GM12874 (cell line): ENCODE results near the gene HERC6.

Experiments used
- CTCF ChIP-seq: IDR thresholded peaks from 2 replicates; pipeline ENCODE4 v1.5.1; 2011; ENCODE audit warnings: low read depth, mild to moderate bottlenecking, control low read depth, low read length, moderate library complexity; ENCODE audit not compliant: insufficient read depth

Gene HERC6

GRCh38 chr4:88441696-88442095, 63.0 kb downstream of the HERC6 start:
- TF ChIP-seq CTCF: no peak

- TF ChIP-seq CTCF: no peak
Measured at GRCh38 chr4:88442689-88443191, 64.1 kb downstream of the HERC6 start.

GRCh38 chr4:88443486-88443885, 64.8 kb downstream of the HERC6 start:
- TF ChIP-seq CTCF: no peak

GRCh38 chr4:88445252-88445651, 66.6 kb downstream of the HERC6 start:
- no peak for TF ChIP-seq CTCF

- TF ChIP-seq CTCF: no peak
Measured at GRCh38 chr4:88446124-88446523, 67.5 kb downstream of the HERC6 start.

GRCh38 chr4:88447371-88448095, 68.9 kb downstream of the HERC6 start:
- no peak for TF ChIP-seq CTCF

GRCh38 chr4:88448889-88449288, 70.2 kb downstream of the HERC6 start:
- TF ChIP-seq CTCF: no peak
